SK-N-MC (cell line): ENCODE results near the gene GLTP.

ENCODE experiments used
- FOXP2 ChIP-seq: optimal IDR thresholded peaks from 2 replicates; pipeline ENCODE3; 2011; ENCODE audit warnings: mild to moderate bottlenecking, moderate library complexity; ENCODE audit not compliant: insufficient read depth; ENCODE audit errors: extremely low read length, control extremely low read depth
- POLR2AphosphoS5 ChIP-seq: IDR thresholded peaks from 2 replicates; pipeline ENCODE4 v1.6.1; 2012; ENCODE audit warnings: mild to moderate bottlenecking, low read depth, low read length, borderline replicate concordance

- TF ChIP-seq POLR2AphosphoS5 (no peak), FOXP2 (no peak)
Measured at GRCh38 chr12:109861689-109862314, 18.5 kb downstream of the GLTP start.
